Muscle layer of duodenum (tissue), 2 donors: ENCODE results near the gene SNX8.

Source experiments
- H3K27ac ChIP-seq: one replicate; pipeline ENCODE4 v1.7.0; 2013; ENCODE audit warnings: mild to moderate bottlenecking, low read length
- H3K27me3 ChIP-seq: one replicate; pipeline ENCODE4 v1.7.0; 2013; ENCODE audit warnings: low read depth, mild to moderate bottlenecking, control low read depth, low read length
- H3K36me3 ChIP-seq, 2 donors: one replicate each; pipeline ENCODE4 v1.7.0; 2013; ENCODE audit warnings: low read length in 2 of 2, control low read depth in 1 of 2, mild to moderate bottlenecking in 1 of 2; ENCODE audit not compliant: insufficient read depth in 2 of 2, control insufficient read depth in 1 of 2
- H3K4me1 ChIP-seq, 2 donors: one replicate each; pipeline ENCODE4 v1.7.0; 2013; ENCODE audit warnings: low read length in 2 of 2, mild to moderate bottlenecking in 2 of 2, control low read depth in 1 of 2, moderate library complexity in 1 of 2; ENCODE audit not compliant: insufficient read depth in 2 of 2, control insufficient read depth in 1 of 2
- H3K4me3 ChIP-seq, 2 donors: one replicate each; pipeline ENCODE4 v1.7.0; 2013; ENCODE audit warnings: low read length in 2 of 2, low read depth in 1 of 2, mild to moderate bottlenecking in 1 of 2
- H3K9me3 ChIP-seq, 2 donors: one replicate each; pipeline ENCODE4 v1.7.0; 2013; ENCODE audit warnings: low read length in 2 of 2, control low read depth in 1 of 2, mild to moderate bottlenecking in 1 of 2; ENCODE audit not compliant: control insufficient read depth in 1 of 2
- donor health status: healthy.

Gene SNX8

GRCh38 chr7:2205036-2205780, 109.0 kb downstream of the SNX8 start:
- Histone ChIP-seq H3K4me1 (peaks cover 0 to 23% of the 10 kb centered on the region in 2 donors), H3K27ac (no peak overlapping the region), H3K36me3 (peaks cover 8 to 16% of the 10 kb centered on the region in 2 donors), H3K27me3 (no peaks in the 10 kb centered on the region), H3K4me3 (no peak overlapping the region), H3K9me3 (no peaks in the 10 kb centered on the region)

DNA sequence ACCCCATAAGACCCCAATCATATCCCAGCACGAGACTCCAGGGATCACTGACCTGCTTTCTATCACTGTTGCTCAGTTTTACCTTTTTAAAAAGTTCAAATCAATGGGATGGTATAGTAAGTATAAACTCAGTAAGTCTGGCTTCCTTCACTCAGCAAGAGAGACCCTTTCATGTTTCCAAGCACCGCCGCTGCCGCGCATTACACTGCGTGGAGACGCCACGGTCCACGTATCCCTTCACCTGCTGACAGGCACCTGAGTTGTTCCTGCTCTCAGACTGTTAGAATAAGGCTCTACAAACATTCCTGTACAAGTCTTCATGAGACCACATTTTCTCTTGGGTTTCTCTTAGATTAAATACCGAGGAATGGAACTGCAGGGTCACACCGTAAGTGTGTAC, 109.8 kb downstream of the SNX8 start:
- peaks cover 8 to 22% of the 10 kb centered on the region in 2 donors for H3K36me3 ChIP-seq
- H3K27me3 ChIP-seq, result no peaks in the 10 kb centered on the region
- H3K9me3 ChIP-seq, result no peaks in the 10 kb centered on the region
- H3K27ac ChIP-seq, result no peak overlapping the region
- no peak overlapping the region for H3K4me3 ChIP-seq
- H3K4me1 ChIP-seq, result peaks cover 0 to 23% of the 10 kb centered on the region in 2 donors

- H3K36me3 ChIP-seq, result peaks cover 8 to 22% of the 10 kb centered on the region in 2 donors
- no peak overlapping the region for H3K4me3 ChIP-seq
- no peaks in the 10 kb centered on the region for H3K27me3 ChIP-seq
- H3K9me3 ChIP-seq, result no peaks in the 10 kb centered on the region
- H3K4me1 ChIP-seq, result peaks cover 0 to 23% of the 10 kb centered on the region in 2 donors
- no peak overlapping the region for H3K27ac ChIP-seq
Observed at GRCh38 chr7:2203766-2204300, 110.4 kb downstream of the SNX8 start.

DNA sequence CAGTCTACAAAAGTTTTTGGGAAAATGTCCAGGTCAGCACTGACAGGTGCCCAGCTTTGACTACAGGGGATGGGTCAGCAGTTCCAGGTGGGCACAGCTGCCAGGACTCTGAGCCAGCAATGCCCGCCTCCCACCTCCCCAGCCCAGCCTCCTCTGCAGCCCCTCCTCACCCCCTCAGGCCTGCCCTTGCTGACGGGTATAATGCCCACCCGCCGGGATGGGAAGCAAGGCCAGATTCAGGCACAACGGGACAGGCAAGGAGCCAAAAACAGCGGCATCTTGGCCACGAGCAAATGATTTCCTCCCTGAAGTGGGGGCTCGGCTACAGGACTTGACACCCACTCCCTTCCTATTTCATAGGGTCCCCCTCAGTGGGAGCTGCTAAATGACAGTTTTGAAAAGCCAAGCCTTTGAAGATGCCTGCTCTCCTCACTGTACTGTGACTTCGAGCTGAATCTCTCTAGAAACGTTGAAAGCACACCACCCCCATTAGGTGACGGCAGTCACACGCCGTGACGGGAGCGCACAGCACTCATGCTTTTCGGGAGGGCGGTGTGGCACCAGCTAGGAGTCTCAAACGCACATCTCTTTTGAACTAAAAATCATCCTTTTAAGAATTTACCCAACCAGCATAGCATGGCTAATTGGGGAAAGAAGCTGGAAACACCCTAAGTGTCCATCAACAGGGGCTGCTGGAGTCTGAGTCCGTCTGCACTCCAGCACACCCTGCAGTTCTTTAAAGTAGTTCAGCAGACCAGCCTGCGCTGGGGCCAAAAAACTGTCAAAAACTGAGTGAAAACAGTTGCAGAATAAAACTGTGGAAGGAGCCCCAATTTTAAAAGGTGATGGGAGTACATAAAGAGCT, 111.1 kb downstream of the SNX8 start:
- Histone ChIP-seq H3K27ac (no peak overlapping the region), H3K4me1 (peaks cover 0 to 23% of the 10 kb centered on the region in 2 donors), H3K27me3 (no peaks in the 10 kb centered on the region), H3K9me3 (no peaks in the 10 kb centered on the region), H3K4me3 (no peak overlapping the region), H3K36me3 (peaks cover 6 to 19% of the 10 kb centered on the region in 2 donors)

DNA sequence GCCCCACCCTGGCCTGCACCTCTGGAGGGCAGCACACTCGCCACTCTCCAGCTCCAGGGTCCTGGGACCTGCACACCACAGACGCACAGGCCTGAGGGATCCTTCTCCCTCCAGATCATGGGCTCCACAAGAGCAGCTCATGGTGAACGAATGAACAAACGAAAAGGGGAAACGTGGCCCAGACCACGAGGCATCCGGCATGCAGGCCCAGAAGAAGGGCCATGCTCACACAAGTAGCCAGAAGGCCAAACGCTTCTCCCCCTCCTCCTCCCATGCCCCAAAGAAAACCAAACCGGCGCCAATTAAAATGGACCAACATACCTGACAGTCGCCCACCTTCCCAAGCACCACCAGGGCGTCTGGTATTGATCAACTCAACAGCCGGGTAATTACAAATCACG, 111.9 kb downstream of the SNX8 start:
- Histone ChIP-seq H3K36me3 (peaks cover 0 to 12% of the 10 kb centered on the region in 2 donors), H3K4me3 (no peak overlapping the region), H3K27me3 (no peaks in the 10 kb centered on the region), H3K27ac (no peak overlapping the region), H3K4me1 (peaks cover 0 to 23% of the 10 kb centered on the region in 2 donors), H3K9me3 (no peaks in the 10 kb centered on the region)
